Dedifferentiated amniotic fluid mesenchymal stem cell (primary cell): ENCODE results near the gene SASH3.

Source experiments
- DNase-seq: peaks from one replicate; pipeline ENCODE4 v3.0.0-alpha.2; 2016; ENCODE audit errors: extremely low spot score

Gene SASH3

GRCh38 chrX:129783291-129783713, 3.6 kb downstream of the SASH3 start:
- no peak for DNase-seq

- no peak for DNase-seq
Measured at GRCh38 chrX:129784371-129784770, 4.6 kb downstream of the SASH3 start.

- no peak for DNase-seq
Measured at GRCh38 chrX:129785160-129785947, 5.6 kb downstream of the SASH3 start.

- no peak for DNase-seq
Measured at GRCh38 chrX:129786210-129786651, 6.5 kb downstream of the SASH3 start.

- DNase-seq = no peak
Measured at GRCh38 chrX:129787336-129788055, 7.7 kb downstream of the SASH3 start.

- DNase-seq = no peak
Measured at GRCh38 chrX:129788527-129788926, 8.8 kb downstream of the SASH3 start.

GRCh38 chrX:129790146-129790545, 10.4 kb downstream of the SASH3 start:
- no peak for DNase-seq

GRCh38 chrX:129790808-129791207, 11.1 kb downstream of the SASH3 start:
- DNase-seq = no peak

- no peak for DNase-seq
Measured at GRCh38 chrX:129791336-129791735, 11.6 kb downstream of the SASH3 start.

GRCh38 chrX:129791961-129792570, 12.3 kb downstream of the SASH3 start:
- DNase-seq = no peak

- DNase-seq = no peak
Measured at GRCh38 chrX:129792586-129793291, 13.0 kb downstream of the SASH3 start.

- no peak for DNase-seq
Measured at GRCh38 chrX:129793604-129794191, 13.9 kb downstream of the SASH3 start.

GRCh38 chrX:129795584-129795983, 15.8 kb downstream of the SASH3 start:
- DNase-seq = no peak

- no peak for DNase-seq
Measured at GRCh38 chrX:129797251-129797906, 17.6 kb downstream of the SASH3 start.

- no peak for DNase-seq
Measured at GRCh38 chrX:129798456-129798855, 18.7 kb downstream of the SASH3 start.

- DNase-seq = no peak
Measured at GRCh38 chrX:129798888-129799287, 19.1 kb downstream of the SASH3 start.

GRCh38 chrX:129800186-129800585, 20.4 kb downstream of the SASH3 start:
- no peak for DNase-seq

- no peak for DNase-seq
Measured at GRCh38 chrX:129802863-129803262, 23.1 kb downstream of the SASH3 start.

- no peak for DNase-seq
Measured at GRCh38 chrX:129804806-129805205, 25.1 kb downstream of the SASH3 start.

GRCh38 chrX:129808158-129808828, 28.5 kb downstream of the SASH3 start:
- DNase-seq = no peak
